CD4-positive, CD25-positive, alpha-beta regulatory T cell (primary cell): ENCODE results near the gene PLPP7. TPM values are rescaled to one million over a fixed set of nuclear protein-coding genes. Genes with fewer than 3 reads are reported as not detected.

Experiments used
- ATAC-seq, 2 donors: fragments of 150-1000 bp; cut with Tn5 transposase; one replicate each; pipeline ENCODE4 v1.10.0; 2021; ENCODE audit warnings: low read depth in 2 of 2, moderate number of reproducible peaks in 2 of 2, moderate library complexity in 1 of 2
- DNase-seq, 3 donors: peaks; one replicate each; pipeline versions ENCODE4 v3.0.0 to v3.0.0-alpha.2; 2012 to 2022; ENCODE audit warnings: mixed read lengths in 1 of 3
- H3K27ac ChIP-seq: one replicate; pipeline ENCODE4 v1.7.0; 2013; ENCODE audit warnings: mild to moderate bottlenecking, low read length; ENCODE audit not compliant: insufficient read depth, poor library complexity, severe bottlenecking
- H3K27me3 ChIP-seq: one replicate; pipeline ENCODE4 v1.7.0; 2013; ENCODE audit warnings: low read length; ENCODE audit not compliant: control insufficient read depth, insufficient read depth
- H3K36me3 ChIP-seq: one replicate; pipeline ENCODE4 v1.7.0; 2013; ENCODE audit warnings: mild to moderate bottlenecking, low read length, moderate library complexity; ENCODE audit not compliant: control insufficient read depth, insufficient read depth
- H3K4me1 ChIP-seq: 2 replicates; pipeline ENCODE4 v1.7.0; 2013; ENCODE audit warnings: mild to moderate bottlenecking, low read length; ENCODE audit not compliant: insufficient read depth, control insufficient read depth, poor library complexity, severe bottlenecking
- H3K4me3 ChIP-seq: one replicate; pipeline ENCODE4 v1.7.0; 2013; ENCODE audit warnings: low read depth, mild to moderate bottlenecking, low read length, moderate library complexity
- H3K9me3 ChIP-seq, 2 experiments: 1 replicate in 1 of 2; 2 replicates in 1 of 2; pipeline ENCODE4 v1.7.0; 2013; ENCODE audit warnings: low read length in 2 of 2, mild to moderate bottlenecking in 1 of 2, moderate library complexity in 1 of 2; ENCODE audit not compliant: control insufficient read depth in 2 of 2
- H3K27ac Mint-ChIP-seq, 3 donors: one replicate each; pipeline ENCODE4 v1.8.0; 2020 to 2022; ENCODE audit warnings: mild to moderate bottlenecking in 3 of 3, mixed read lengths in 3 of 3, moderate library complexity in 2 of 3
- H3K27me3 Mint-ChIP-seq: one replicate; pipeline ENCODE4 v1.8.0; 2022; ENCODE audit warnings: mild to moderate bottlenecking, mixed read lengths
- H3K36me3 Mint-ChIP-seq: one replicate; pipeline ENCODE4 v1.8.0; 2020; ENCODE audit warnings: mixed read lengths
- H3K4me1 Mint-ChIP-seq, 4 donors: one replicate each; pipeline ENCODE4 v1.8.0; 2020 to 2022; ENCODE audit warnings: mixed read lengths in 4 of 4, mild to moderate bottlenecking in 1 of 4
- H3K4me3 Mint-ChIP-seq, 4 donors: one replicate each; pipeline ENCODE4 v1.8.0; 2020 to 2022; ENCODE audit warnings: mild to moderate bottlenecking in 4 of 4, mixed read lengths in 4 of 4, moderate library complexity in 3 of 4
- H3K9me3 Mint-ChIP-seq, 7 donors: one replicate each; pipeline ENCODE4 v1.8.0; 2020 to 2022; ENCODE audit warnings: mixed read lengths in 7 of 7, mild to moderate bottlenecking in 3 of 7, moderate library complexity in 2 of 7
- polyA plus RNA-seq, 4 donors: library from polyadenylated mRNA; unstranded; fragments of 300-500 nt; fragmentation: Illumina TruSeq; gene quantifications; one replicate each; pipeline ENCODE4 v1.2.3, GENCODE V29; 2021
- total RNA-seq: library from RNA; stranded (reverse); gene quantifications from one replicate; pipeline ENCODE4 v1.2.3, GENCODE V29; 2022

PLPP7 gene
- total and polyA plus RNA-seq, 5 donors from 2014 or later: not detected

GRCh38 chr9:131300444-131300843 lies 10.9 kb downstream of the PLPP7 start:
- Mint-ChIP-seq H3K36me3 (no peaks in the 10 kb centered on the region), H3K27me3 (no peaks in the 10 kb centered on the region), H3K4me1 (no peaks in the 10 kb centered on the region), H3K27ac (no peak overlapping the region), H3K9me3 (no peaks in the 10 kb centered on the region), H3K4me3 (no peak overlapping the region)
- Histone ChIP-seq H3K27me3 (no peaks in the 10 kb centered on the region), H3K4me1 (no peaks in the 10 kb centered on the region), H3K27ac (no peak overlapping the region), H3K9me3 (no peaks in the 10 kb centered on the region), H3K4me3 (no peak overlapping the region), H3K36me3 (no peaks in the 10 kb centered on the region)
- ATAC-seq (no peak), DNase-seq (no peak)

- Mint-ChIP-seq H3K27ac (no peak overlapping the region), H3K27me3 (no peaks in the 10 kb centered on the region), H3K4me3 (no peak overlapping the region), H3K4me1 (no peaks in the 10 kb centered on the region), H3K36me3 (no peaks in the 10 kb centered on the region), H3K9me3 (no peaks in the 10 kb centered on the region)
- H3K36me3 ChIP-seq: no peaks in the 10 kb centered on the region
- DNase-seq: no peak
- no peaks in the 10 kb centered on the region for H3K9me3 ChIP-seq
- no peak overlapping the region for H3K27ac ChIP-seq
- H3K4me3 ChIP-seq: no peak overlapping the region
- H3K4me1 ChIP-seq: no peaks in the 10 kb centered on the region
- ATAC-seq: no peak
- no peaks in the 10 kb centered on the region for H3K27me3 ChIP-seq
Observed at GRCh38 chr9:131302244-131303075, 12.9 kb downstream of the PLPP7 start.

DNA sequence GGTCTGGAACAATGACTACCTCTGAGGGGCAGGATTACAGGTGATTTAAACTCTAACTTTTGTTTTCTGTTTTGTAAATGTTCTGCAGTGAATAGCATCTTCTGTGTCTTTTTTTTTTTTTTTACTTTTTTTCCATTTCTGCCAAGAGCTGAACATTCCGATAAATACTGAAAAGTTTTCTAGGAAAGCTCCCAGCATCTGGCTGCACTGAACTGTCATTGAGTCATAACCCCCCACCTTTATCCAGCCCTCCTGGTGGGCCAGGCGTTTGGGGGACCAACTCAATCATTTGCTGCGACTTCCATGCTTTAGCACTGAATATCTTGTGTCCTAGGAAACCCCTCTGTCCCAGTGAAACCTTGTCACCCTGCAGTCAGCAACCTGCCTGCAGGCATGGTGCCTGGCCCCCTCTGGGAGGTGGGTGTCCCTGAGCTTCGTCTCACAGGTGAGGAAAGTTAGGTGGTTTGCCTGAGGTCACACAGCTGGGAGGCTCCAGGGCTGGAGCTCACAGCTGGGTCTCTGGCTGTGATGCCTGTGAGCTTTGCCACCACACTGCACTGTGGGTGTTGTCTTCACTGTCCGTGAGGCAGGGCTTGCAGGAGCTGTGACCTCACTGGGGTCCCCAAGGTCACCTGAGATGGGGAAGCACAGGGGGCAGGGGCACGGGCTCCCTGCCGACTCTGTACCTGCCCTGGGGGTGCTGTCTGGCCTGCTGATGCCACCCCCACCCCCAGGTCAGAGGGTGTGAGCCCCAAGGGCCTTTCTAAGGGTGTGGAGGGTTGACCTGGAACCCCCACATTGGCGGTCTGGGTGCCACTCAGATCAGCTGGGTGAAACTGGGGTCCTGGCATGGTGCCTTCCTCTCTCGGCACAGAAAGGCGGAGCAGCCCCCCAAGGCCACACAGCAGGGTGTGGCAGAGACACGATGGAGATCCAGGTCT lies 14.1 kb downstream of the PLPP7 start:
- DNase-seq: no peak
- H3K27me3 Mint-ChIP-seq: no peaks in the 10 kb centered on the region
- no peaks in the 10 kb centered on the region for H3K36me3 ChIP-seq
- H3K4me1 Mint-ChIP-seq: no peaks in the 10 kb centered on the region
- H3K4me3 Mint-ChIP-seq: no peak overlapping the region
- H3K27ac Mint-ChIP-seq: no peak overlapping the region
- H3K4me3 ChIP-seq: no peak overlapping the region
- no peaks in the 10 kb centered on the region for H3K9me3 ChIP-seq
- H3K9me3 Mint-ChIP-seq: no peaks in the 10 kb centered on the region
- ATAC-seq: no peak
- no peak overlapping the region for H3K27ac ChIP-seq
- no peaks in the 10 kb centered on the region for H3K27me3 ChIP-seq
- no peaks in the 10 kb centered on the region for H3K36me3 Mint-ChIP-seq
- H3K4me1 ChIP-seq: no peaks in the 10 kb centered on the region

DNA sequence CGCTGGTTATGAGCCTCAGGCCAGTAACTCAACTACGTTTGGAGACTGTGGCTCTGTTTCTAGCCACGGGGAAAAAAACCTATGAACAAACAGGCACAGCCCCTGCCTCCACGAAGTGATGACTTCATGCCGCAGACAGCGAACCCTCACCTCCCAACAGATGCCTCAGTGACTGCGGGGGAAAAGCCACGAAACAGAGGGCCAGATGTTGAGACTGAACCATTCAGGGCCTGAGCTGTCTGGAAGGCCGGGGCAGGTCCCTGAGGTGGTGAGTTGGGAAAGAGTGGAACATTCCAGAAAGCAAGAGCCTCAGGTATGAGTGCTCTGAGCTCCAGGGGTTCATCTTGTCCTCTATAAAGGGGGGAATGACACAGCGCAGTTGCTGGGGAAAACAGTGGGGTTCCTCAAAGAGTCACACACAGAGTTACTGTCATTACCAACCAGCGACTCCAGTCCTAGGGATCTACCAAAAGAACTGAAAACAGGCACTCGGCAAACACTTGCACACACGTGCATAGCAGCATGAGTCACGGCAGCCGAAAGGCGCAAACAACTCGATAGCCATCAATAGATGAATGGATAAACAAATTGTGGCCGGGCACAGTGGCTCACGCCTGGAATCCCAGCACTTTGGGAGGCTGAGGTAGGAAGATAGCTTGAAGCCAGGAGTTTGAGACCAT lies 15.3 kb downstream of the PLPP7 start:
- H3K27me3 ChIP-seq: no peaks in the 10 kb centered on the region
- H3K27ac ChIP-seq: no peak overlapping the region
- no peak overlapping the region for H3K4me3 Mint-ChIP-seq
- H3K27ac Mint-ChIP-seq: no peak overlapping the region
- no peaks in the 10 kb centered on the region for H3K9me3 ChIP-seq
- H3K4me1 Mint-ChIP-seq: peaks cover 0 to under 1% (median 0%) of the 10 kb centered on the region in 4 donors
- no peaks in the 10 kb centered on the region for H3K9me3 Mint-ChIP-seq
- H3K4me1 ChIP-seq: no peaks in the 10 kb centered on the region
- H3K36me3 Mint-ChIP-seq: no peaks in the 10 kb centered on the region
- no peak for DNase-seq
- H3K4me3 ChIP-seq: no peak overlapping the region
- no peaks in the 10 kb centered on the region for H3K27me3 Mint-ChIP-seq
- ATAC-seq: no peak
- no peaks in the 10 kb centered on the region for H3K36me3 ChIP-seq

DNA sequence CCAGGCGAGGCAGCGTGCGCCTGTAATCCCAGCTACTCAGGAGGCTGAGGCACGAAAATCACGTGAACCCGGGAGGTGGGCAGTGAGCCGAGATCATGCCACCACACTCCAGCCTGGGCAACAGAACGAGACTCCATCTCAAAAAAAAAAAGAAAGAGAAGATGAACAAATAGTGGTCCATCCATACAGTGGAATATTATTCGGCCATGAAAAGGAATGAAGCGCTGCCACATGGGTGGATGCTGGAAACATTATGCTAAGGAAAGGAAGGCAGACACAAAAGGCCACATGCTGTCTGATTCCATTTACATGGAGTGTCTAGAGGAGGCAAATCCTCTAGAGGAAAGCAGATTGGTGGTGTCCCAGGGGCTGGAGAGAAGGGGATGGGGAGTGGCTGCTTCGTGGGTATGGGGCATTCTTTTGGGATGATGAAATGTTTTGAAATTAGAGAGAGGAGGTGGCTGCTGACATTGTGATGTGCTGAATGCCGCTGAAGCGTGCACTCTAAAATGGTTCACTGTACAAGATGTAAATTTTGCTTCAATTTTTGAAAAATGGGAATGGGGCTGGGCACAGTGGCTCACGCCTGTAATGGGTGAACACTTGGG lies 17.0 kb downstream of the PLPP7 start:
- Mint-ChIP-seq H3K27ac (no peak overlapping the region), H3K4me3 (no peak overlapping the region), H3K4me1 (peaks cover 0 to 17% (median 5%) of the 10 kb centered on the region in 4 donors), H3K27me3 (no peaks in the 10 kb centered on the region), H3K36me3 (no peaks in the 10 kb centered on the region), H3K9me3 (no peaks in the 10 kb centered on the region)
- Histone ChIP-seq H3K4me3 (no peak overlapping the region), H3K9me3 (no peaks in the 10 kb centered on the region), H3K4me1 (peaks cover 10% of the 10 kb centered on the region), H3K36me3 (no peaks in the 10 kb centered on the region), H3K27me3 (no peaks in the 10 kb centered on the region), H3K27ac (no peak overlapping the region)
- ATAC-seq: no peak
- DNase-seq: no peak

DNA sequence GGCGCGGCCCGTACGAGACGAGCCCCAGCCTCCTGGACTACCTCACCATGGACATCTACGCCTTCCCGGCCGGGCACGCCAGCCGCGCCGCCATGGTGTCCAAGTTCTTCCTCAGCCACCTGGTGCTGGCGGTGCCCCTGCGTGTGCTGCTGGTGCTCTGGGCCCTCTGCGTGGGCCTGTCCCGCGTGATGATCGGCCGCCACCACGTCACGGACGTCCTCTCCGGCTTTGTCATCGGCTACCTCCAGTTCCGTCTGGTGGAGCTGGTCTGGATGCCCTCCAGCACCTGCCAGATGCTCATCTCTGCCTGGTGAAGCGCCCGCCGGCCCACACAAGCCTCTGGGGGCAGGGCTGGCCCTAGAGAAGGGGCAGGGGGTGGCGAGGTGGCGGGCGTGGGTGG lies 18.5 kb downstream of the PLPP7 start:
- peaks cover 0 to 19% (median 5%) of the 10 kb centered on the region in 4 donors for H3K4me1 Mint-ChIP-seq
- H3K27me3 Mint-ChIP-seq: peaks cover 5% of the 10 kb centered on the region
- H3K27me3 ChIP-seq: no peaks in the 10 kb centered on the region
- H3K4me3 Mint-ChIP-seq: no peak overlapping the region
- H3K27ac ChIP-seq: no peak overlapping the region
- no peaks in the 10 kb centered on the region for H3K36me3 ChIP-seq
- H3K9me3 Mint-ChIP-seq: no peaks in the 10 kb centered on the region
- ATAC-seq (no peak), DNase-seq (no peak)
- peaks cover 10% of the 10 kb centered on the region for H3K4me1 ChIP-seq
- H3K27ac Mint-ChIP-seq: no peak overlapping the region
- H3K4me3 ChIP-seq: no peak overlapping the region
- H3K9me3 ChIP-seq: no peaks in the 10 kb centered on the region
- no peaks in the 10 kb centered on the region for H3K36me3 Mint-ChIP-seq

DNA sequence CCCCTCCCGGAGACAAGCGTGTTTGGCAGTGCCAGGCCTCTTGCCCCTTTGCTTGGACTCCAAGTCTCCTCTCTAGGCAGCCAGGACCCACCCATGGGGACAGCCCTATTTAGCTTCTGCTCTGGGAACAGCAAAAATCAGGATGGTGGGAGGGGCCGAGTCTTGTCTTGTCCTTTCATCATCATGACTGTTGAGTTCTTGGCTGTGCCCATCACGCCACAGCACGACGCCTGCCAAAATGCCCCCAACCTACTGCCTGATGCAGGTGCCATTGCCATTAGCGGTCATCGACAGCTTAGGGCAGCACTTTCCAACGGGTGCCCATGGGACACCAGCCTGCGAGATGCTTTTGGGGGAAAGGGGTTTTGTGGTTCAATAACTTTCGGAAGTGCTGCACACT lies 18.9 kb downstream of the PLPP7 start:
- Mint-ChIP-seq H3K4me3 (no peak overlapping the region), H3K9me3 (no peaks in the 10 kb centered on the region), H3K36me3 (no peaks in the 10 kb centered on the region), H3K4me1 (peaks cover 0 to 19% (median 5%) of the 10 kb centered on the region in 4 donors), H3K27me3 (peaks cover 5% of the 10 kb centered on the region), H3K27ac (no peak overlapping the region)
- ATAC-seq: no peak
- Histone ChIP-seq H3K9me3 (no peaks in the 10 kb centered on the region), H3K27ac (no peak overlapping the region), H3K4me1 (peaks cover 10% of the 10 kb centered on the region), H3K36me3 (no peaks in the 10 kb centered on the region), H3K4me3 (no peak overlapping the region), H3K27me3 (no peaks in the 10 kb centered on the region)
- DNase-seq: no peak
